H1 (cell line): ENCODE data around the gene MAN1A2. TPM values are rescaled to one million over a fixed set of nuclear protein-coding genes. Genes with fewer than 3 reads are reported as not detected.

Experiments
- CTCF ChIA-PET: fragments of 300-600 bp; sonication (Branson Sonifier 250); formaldehyde crosslinking; loops from one replicate; lab custom pipeline; 2021; ENCODE audit not compliant: partially characterized antibody; lab: Charles Lee
- POLR2A ChIA-PET: fragments of 300-600 bp; sonication (Branson Sonifier 250); formaldehyde crosslinking; loops from one replicate; lab custom pipeline; 2021; ENCODE audit warnings: inconsistent platforms; ENCODE audit not compliant: partially characterized antibody; lab: Charles Lee
- DNase-seq, 2 experiments: peaks; one replicate each; pipeline versions ENCODE4 v3.0.0 to v3.0.0-alpha.2; 2010 to 2022; ENCODE audit warnings: low spot score in 2 of 2, low read depth in 1 of 2, mixed read lengths in 1 of 2
- FAIRE-seq: peaks from 2 replicates; lab custom pipeline; 2011; peaks lifted over from hg19 to GRCh38; lab: Jason Lieb, UNC
- H2AFZ ChIP-seq: 2 replicates; pipeline ENCODE4 v1.8.1; 2012; ENCODE audit warnings: low read length, inconsistent platforms
- H2AK5ac ChIP-seq: 2 replicates; pipeline ENCODE4 v1.6.1; 2013; ENCODE audit warnings: low read depth, low read length
- H2BK120ac ChIP-seq: replicated peaks from 2 replicates; pipeline ENCODE3; 2013; ENCODE audit warnings: low read depth, low read length, inconsistent platforms
- H2BK12ac ChIP-seq: 2 replicates; pipeline ENCODE4 v1.6.1; 2013; ENCODE audit warnings: low read depth, low read length
- H2BK15ac ChIP-seq: 2 replicates; pipeline ENCODE4 v1.6.1; 2013; ENCODE audit warnings: low read length
- H2BK20ac ChIP-seq: 2 replicates; pipeline ENCODE4 v1.6.1; 2013; ENCODE audit warnings: low read length
- H2BK5ac ChIP-seq: 2 replicates; pipeline ENCODE4 v1.6.1; 2013; ENCODE audit warnings: low read depth, low read length
- H3K14ac ChIP-seq: 2 replicates; pipeline ENCODE4 v1.6.1; 2013; ENCODE audit warnings: inconsistent platforms; ENCODE audit not compliant: insufficient read length
- H3K18ac ChIP-seq: 2 replicates; pipeline ENCODE4 v1.6.1; 2013; ENCODE audit warnings: low read length; ENCODE audit errors: extremely low read depth
- H3K23ac ChIP-seq: 2 replicates; pipeline ENCODE4 v1.6.1; 2013; ENCODE audit warnings: inconsistent platforms; ENCODE audit not compliant: insufficient read length
- H3K23me2 ChIP-seq: 2 replicates; pipeline ENCODE4 v1.6.1; 2013; ENCODE audit warnings: low read depth, low read length
- H3K27ac ChIP-seq: 2 replicates; pipeline ENCODE4 v1.6.1; 2011; ENCODE audit warnings: low read depth, low read length, inconsistent platforms
- H3K27me3 ChIP-seq, 4 experiments: replicated peaks in 1 of 4; 1 replicate in 1 of 4; 2 replicates in 3 of 4; pipeline versions ENCODE4 v1.6.1 to v1.8.1; 2011 to 2013; ENCODE audit warnings: low read length in 3 of 4, mild to moderate bottlenecking in 3 of 4, inconsistent platforms in 2 of 4, mixed read lengths in 2 of 4, moderate library complexity in 1 of 4; ENCODE audit not compliant: control insufficient read depth in 3 of 4, insufficient read depth in 3 of 4; ENCODE audit errors: extremely low read depth in 1 of 4
- H3K36me3 ChIP-seq, 4 experiments: 2 replicates each; pipeline versions ENCODE4 v1.6.1 to v1.8.1; 2011 to 2013; ENCODE audit warnings: mild to moderate bottlenecking in 4 of 4, low read length in 3 of 4, moderate library complexity in 2 of 4, control low read depth in 1 of 4, inconsistent platforms in 1 of 4; ENCODE audit not compliant: insufficient read depth in 4 of 4, control insufficient read depth in 2 of 4
- H3K4ac ChIP-seq: replicated peaks from 2 replicates; pipeline ENCODE3; 2013; ENCODE audit warnings: low read length, low read depth, mixed read lengths, inconsistent platforms; ENCODE audit not compliant: insufficient read length
- H3K4me1 ChIP-seq, 4 experiments: replicated peaks in 1 of 4; 1 replicate in 1 of 4; 2 replicates in 3 of 4; pipeline versions ENCODE4 v1.6.1 to v1.8.1; 2011 to 2013; ENCODE audit warnings: low read length in 3 of 4, inconsistent platforms in 2 of 4, mixed read lengths in 1 of 4; ENCODE audit not compliant: insufficient read depth in 4 of 4, control insufficient read depth in 3 of 4
- H3K4me2 ChIP-seq, 2 experiments: 2 replicates each; pipeline versions ENCODE4 v1.6.1 to v1.8.1; 2011 to 2013; ENCODE audit warnings: low read depth in 2 of 2, low read length in 2 of 2, control low read depth in 1 of 2, inconsistent platforms in 1 of 2, mild to moderate bottlenecking in 1 of 2; ENCODE audit not compliant: insufficient read depth in 1 of 2
- H3K4me3 ChIP-seq, 4 experiments: fragments of 200-600, 300-600 bp in 1 of 4; sonication (generic), shearing (Covaris generic), sonication (Bioruptor Twin) in 1 of 4; 2 replicates each; pipeline versions ENCODE4 v1.5.1 to v1.8.1; 2011 to 2016; ENCODE audit warnings: low read length in 4 of 4, low read depth in 3 of 4, control low read depth in 2 of 4, inconsistent platforms in 2 of 4, mild to moderate bottlenecking in 2 of 4, mixed read lengths in 1 of 4, moderate library complexity in 1 of 4; ENCODE audit not compliant: insufficient read depth in 2 of 4; ENCODE audit errors: extremely low read depth in 1 of 4
- H3K56ac ChIP-seq: replicated peaks from 2 replicates; pipeline ENCODE3; 2013; ENCODE audit warnings: low read depth, mild to moderate bottlenecking, mixed read lengths, low read length, inconsistent platforms; ENCODE audit not compliant: insufficient read length
- H3K79me1 ChIP-seq: 2 replicates; pipeline ENCODE4 v1.6.1; 2013; ENCODE audit warnings: low read depth, low read length, control low read depth
- H3K79me2 ChIP-seq, 2 experiments: 2 replicates each; pipeline versions ENCODE4 v1.6.1 to v1.8.1; 2012 to 2013; ENCODE audit warnings: low read length in 2 of 2, mild to moderate bottlenecking in 2 of 2, inconsistent platforms in 1 of 2; ENCODE audit not compliant: insufficient read depth in 2 of 2, control insufficient read depth in 1 of 2
- H3K9ac ChIP-seq, 4 experiments: replicated peaks in 1 of 4; 1 replicate in 1 of 4; 2 replicates in 3 of 4; pipeline versions ENCODE4 v1.6.1 to v1.8.1; 2011 to 2013; ENCODE audit warnings: low read depth in 3 of 4, low read length in 3 of 4, control low read depth in 2 of 4, mild to moderate bottlenecking in 2 of 4, moderate library complexity in 2 of 4, inconsistent platforms in 1 of 4; ENCODE audit errors: extremely low read depth in 1 of 4
- H3K9me3 ChIP-seq, 2 experiments: 2 replicates each; pipeline versions ENCODE4 v1.6.1 to v1.8.1; 2012 to 2013; ENCODE audit warnings: mild to moderate bottlenecking in 2 of 2, moderate library complexity in 2 of 2, control low read depth in 1 of 2, inconsistent platforms in 1 of 2, low read depth in 1 of 2, low read length in 1 of 2, mixed read lengths in 1 of 2; ENCODE audit not compliant: insufficient read depth in 2 of 2
- H4K20me1 ChIP-seq, 2 experiments: replicated peaks in 1 of 2; 2 replicates each; pipeline versions ENCODE3 to v1.8.1; 2011 to 2013; ENCODE audit warnings: inconsistent platforms in 2 of 2, low read length in 2 of 2, mild to moderate bottlenecking in 1 of 2; ENCODE audit not compliant: insufficient read depth in 2 of 2, control insufficient read depth in 1 of 2
- H4K5ac ChIP-seq: 2 replicates; pipeline ENCODE4 v1.6.1; 2013; ENCODE audit warnings: low read length, low read depth, mixed read lengths, inconsistent platforms; ENCODE audit not compliant: insufficient read length
- H4K8ac ChIP-seq: 2 replicates; pipeline ENCODE4 v1.8.0; 2013; ENCODE audit warnings: mild to moderate bottlenecking, moderate library complexity, low read length, inconsistent platforms; ENCODE audit not compliant: insufficient read depth; ENCODE audit errors: extremely low read depth
- H4K91ac ChIP-seq: replicated peaks from 2 replicates; pipeline ENCODE3; 2013; ENCODE audit warnings: low read length, mixed read lengths, inconsistent platforms; ENCODE audit not compliant: insufficient read length
- MAFK ChIP-seq: IDR thresholded peaks from 2 replicates; pipeline ENCODE4 v1.6.1; 2012; ENCODE audit warnings: low read depth, mild to moderate bottlenecking, improper control_type of control experiment, low read length
- WGBS, 2 experiments: shearing (Covaris generic) in 1 of 2; methylation state at CpG; one replicate each; pipeline versions ENCODE4 v1.1.6 to v1.1.7; 2013 to 2015; ENCODE audit warnings: low lambda C conversion rate in 2 of 2, mixed read lengths in 2 of 2, inconsistent platforms in 1 of 2, low coverage in 1 of 2, missing lambda C conversion rate in 1 of 2; ENCODE audit not compliant: insufficient replicate concordance in 2 of 2, insufficient coverage in 1 of 2, insufficient read length in 1 of 2; ENCODE audit errors: extremely low coverage in 1 of 2, missing lambda C conversion rate in 1 of 2; 5-methylcytosine and 5-hydroxymethylcytosine counted together
- polyA plus RNA-seq, 7 experiments: library from polyadenylated mRNA; depleted of rRNA in 3 of 7; stranded (reverse) in 5 of 7; unstranded in 2 of 7; fragments of >200 nt in 5 of 7; fragments of 200-250 nt in 2 of 7; gene quantifications; 1 replicate in 5 of 7; 2 replicates in 1 of 7; 4 replicates in 1 of 7; pipeline versions ENCODE4 v1.2.1 to v1.2.3, GENCODE V29; 2011 to 2013; ENCODE audit warnings: missing spikeins in 2 of 7, mixed read lengths in 2 of 7
- total RNA-seq: library from RNA; stranded (reverse); fragmentation: NEBNext Ultra II Directional; extraction: Animal tissue kit (Norgen Biotek cat#: 25700); gene quantifications from 2 replicates; pipeline ENCODE4 v1.2.1, GENCODE V29; 2021

MAN1A2 gene
- total and polyA plus RNA-seq, 2 of the 8 experiments (the other 6 are each of a cell fraction or from before 2014, with no cell fraction given) = 5.5 to 18.8 TPM

DNA sequence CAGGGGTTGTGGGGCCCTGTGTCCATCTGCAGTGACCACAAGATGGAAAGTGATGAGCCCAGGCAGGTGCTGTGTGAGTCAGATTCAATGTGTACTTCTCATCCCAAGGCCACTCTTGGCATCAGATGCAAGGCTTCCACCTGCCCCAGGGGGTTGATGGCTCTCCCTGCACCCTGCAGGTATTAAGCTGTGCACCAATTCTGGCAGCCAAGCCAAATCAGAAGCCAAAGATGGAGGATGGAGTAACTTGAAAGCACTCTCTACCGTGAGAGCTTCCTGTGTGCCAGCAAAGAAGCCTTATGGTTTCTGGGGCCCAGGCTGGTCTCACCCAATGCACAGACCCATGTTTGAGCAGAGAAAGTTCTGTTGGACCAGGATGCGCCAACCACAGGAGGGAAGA lies 194.3 kb downstream of the MAN1A2 start:
- ChIA-PET CTCF (interaction anchor here (0.9 to 2.6 kb wide), 3 partner anchors 24 to 226 kb away, joined by 3 to 10 read pairs (median 3); no protein-coding TSS in a partner anchor), POLR2A (no interaction called here)
- no peaks in the 10 kb centered on the region for H4K20me1 ChIP-seq
- TF ChIP-seq MAFK = no peak
- TF ChIP-seq, all 59 proteins: peak for 0
- H2BK120ac ChIP-seq = no peak overlapping the region
- no peak overlapping the region for H3K4ac ChIP-seq
- no peak overlapping the region for H2BK20ac ChIP-seq
- no peak overlapping the region for H4K5ac ChIP-seq
- peaks cover 4 to 11% of the 10 kb centered on the region in 2 experiments; a peak in 2 of 4 replicates for H3K9me3 ChIP-seq
- H2AK5ac ChIP-seq = no peak overlapping the region
- no peak overlapping the region for H3K23ac ChIP-seq
- no peaks in the 10 kb centered on the region for H3K4me1 ChIP-seq
- H3K9ac ChIP-seq = no peak overlapping the region
- H2BK5ac ChIP-seq = no peak overlapping the region
- no peak overlapping the region for H2BK12ac ChIP-seq
- H3K23me2 ChIP-seq = no peaks in the 10 kb centered on the region
- H3K4me3 ChIP-seq = no peak overlapping the region
- H3K27me3 ChIP-seq = no peaks in the 10 kb centered on the region
- no peaks in the 10 kb centered on the region for H3K36me3 ChIP-seq
- WGBS, 2 experiments = 87% methylated on average over 2 of the region's 2 CpGs; no CpG with 5 or more reads in 1 of the 2 experiments
- no peaks in the 10 kb centered on the region for H3K79me2 ChIP-seq
- H4K8ac ChIP-seq = no peak overlapping the region
- no peak overlapping the region for H2AFZ ChIP-seq
- H2BK15ac ChIP-seq = no peak overlapping the region
- H3K27ac ChIP-seq = no peak overlapping the region
- no peak overlapping the region for H3K14ac ChIP-seq
- H3K18ac ChIP-seq = no peak overlapping the region
- no peak overlapping the region for H4K91ac ChIP-seq
- no peak overlapping the region for H3K4me2 ChIP-seq
- no peak overlapping the region for H3K56ac ChIP-seq
- DNase-seq (peak in 1 of 2 experiments; percentile 28), FAIRE-seq (no peak)
- no peaks in the 10 kb centered on the region for H3K79me1 ChIP-seq
